WERI-Rb-1 (cell line): Measurements from ENCODE around the gene ZBED4.

ENCODE experiments used
- DNase-seq: peaks from one replicate; pipeline ENCODE4 v3.0.0-alpha.2; 2020
- H3K27ac ChIP-seq: fragments of 250-450 bp; sonication (Bioruptor Pico); 2 replicates; pipeline ENCODE4 v1.5.1; 2020; ENCODE audit warnings: mild to moderate bottlenecking, moderate library complexity
- H3K27me3 ChIP-seq: fragments of 250-450 bp; sonication (Bioruptor Pico); 2 replicates; pipeline ENCODE4 v1.5.1; 2021; ENCODE audit warnings: mild to moderate bottlenecking, low read depth, moderate library complexity; ENCODE audit not compliant: insufficient read depth, severe bottlenecking
- H3K36me3 ChIP-seq: fragments of 250-450 bp; sonication (Bioruptor Pico); 2 replicates; pipeline ENCODE4 v1.5.1; 2020; ENCODE audit warnings: mild to moderate bottlenecking, moderate library complexity
- H3K4me3 ChIP-seq: 2 replicates; pipeline ENCODE4 v1.5.1; 2011; ENCODE audit warnings: low read depth, mild to moderate bottlenecking, control low read depth, low read length
- H3K9me3 ChIP-seq: fragments of 250-450 bp; sonication (Bioruptor Pico); 2 replicates; pipeline ENCODE4 v1.5.1; 2021; ENCODE audit warnings: mild to moderate bottlenecking, moderate library complexity; ENCODE audit not compliant: severe bottlenecking
- TF ChIP-seq, protein P1 (sequence below): IDR thresholded peaks from 2 replicates; pipeline ENCODE4 v1.5.1; 2011; ENCODE audit warnings: low read depth, mild to moderate bottlenecking, control low read depth, inconsistent platforms, low read length

The ZBED4 gene

DNA sequence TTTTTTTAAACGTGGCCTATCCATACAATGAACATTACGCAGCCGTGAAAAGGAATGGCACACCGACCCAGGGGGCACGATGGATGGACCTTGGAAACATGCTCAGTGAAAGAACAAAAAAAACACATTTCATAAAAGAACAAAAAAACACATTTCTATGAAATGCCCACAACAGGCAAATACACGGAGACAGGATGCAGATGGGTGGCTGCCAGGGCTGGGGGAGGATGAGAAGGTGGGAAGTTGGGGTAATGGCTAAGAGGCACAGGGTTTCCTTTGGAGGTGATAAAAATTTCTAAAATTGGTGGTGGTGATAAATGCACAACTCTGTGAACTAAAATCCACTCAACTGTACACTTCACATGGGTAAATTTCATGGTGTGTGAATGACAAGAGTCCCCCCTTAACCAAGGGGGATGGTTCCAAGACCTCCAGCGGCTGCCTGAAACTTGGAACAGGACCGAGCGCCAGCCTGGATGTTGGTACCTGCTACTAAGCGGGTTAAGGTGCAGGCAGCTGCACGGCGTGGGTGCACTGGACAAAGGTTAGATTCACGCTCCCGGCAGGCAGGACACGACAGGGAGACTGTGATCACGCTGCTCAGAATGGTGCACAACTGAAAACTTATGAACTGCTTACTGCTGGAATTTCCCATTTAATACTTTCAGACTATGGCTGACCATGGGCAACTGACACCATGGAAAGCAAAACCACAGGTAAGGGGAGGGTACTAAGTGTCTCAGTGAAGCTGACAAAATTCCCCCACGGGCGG, 42.4 kb upstream of the ZBED4 start:
- H3K36me3 ChIP-seq, result peaks cover 52% of the 10 kb centered on the region
- no peak overlapping the region for H3K4me3 ChIP-seq
- no peaks in the 10 kb centered on the region for H3K9me3 ChIP-seq
- DNase-seq, result no peak
- TF ChIP-seq, protein P1, sequence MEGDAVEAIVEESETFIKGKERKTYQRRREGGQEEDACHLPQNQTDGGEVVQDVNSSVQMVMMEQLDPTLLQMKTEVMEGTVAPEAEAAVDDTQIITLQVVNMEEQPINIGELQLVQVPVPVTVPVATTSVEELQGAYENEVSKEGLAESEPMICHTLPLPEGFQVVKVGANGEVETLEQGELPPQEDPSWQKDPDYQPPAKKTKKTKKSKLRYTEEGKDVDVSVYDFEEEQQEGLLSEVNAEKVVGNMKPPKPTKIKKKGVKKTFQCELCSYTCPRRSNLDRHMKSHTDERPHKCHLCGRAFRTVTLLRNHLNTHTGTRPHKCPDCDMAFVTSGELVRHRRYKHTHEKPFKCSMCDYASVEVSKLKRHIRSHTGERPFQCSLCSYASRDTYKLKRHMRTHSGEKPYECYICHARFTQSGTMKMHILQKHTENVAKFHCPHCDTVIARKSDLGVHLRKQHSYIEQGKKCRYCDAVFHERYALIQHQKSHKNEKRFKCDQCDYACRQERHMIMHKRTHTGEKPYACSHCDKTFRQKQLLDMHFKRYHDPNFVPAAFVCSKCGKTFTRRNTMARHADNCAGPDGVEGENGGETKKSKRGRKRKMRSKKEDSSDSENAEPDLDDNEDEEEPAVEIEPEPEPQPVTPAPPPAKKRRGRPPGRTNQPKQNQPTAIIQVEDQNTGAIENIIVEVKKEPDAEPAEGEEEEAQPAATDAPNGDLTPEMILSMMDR, result no peak
- no peaks in the 10 kb centered on the region for H3K27me3 ChIP-seq
- H3K27ac ChIP-seq, result no peak overlapping the region

DNA sequence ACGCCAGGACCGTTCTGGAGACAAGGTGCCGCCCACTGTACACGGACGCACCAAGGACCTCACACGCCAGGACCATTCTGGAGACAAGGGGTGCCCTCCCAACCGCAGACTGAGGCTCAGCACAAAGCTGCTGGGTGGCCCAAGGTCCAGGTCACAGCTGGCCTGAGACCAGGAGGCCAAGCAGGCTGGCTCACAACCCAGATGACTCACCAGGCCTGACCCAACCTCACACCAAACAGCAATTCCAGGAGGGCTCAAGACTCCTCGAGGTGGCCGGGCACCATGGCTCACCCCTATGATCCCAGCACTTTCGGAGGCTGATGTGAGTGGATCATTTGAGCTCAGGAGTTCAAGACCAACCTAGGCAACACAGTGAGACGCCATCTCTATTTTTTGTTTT, 40.8 kb upstream of the ZBED4 start:
- H3K36me3 ChIP-seq, result peaks cover 66% of the 10 kb centered on the region
- no peak for DNase-seq

DNA sequence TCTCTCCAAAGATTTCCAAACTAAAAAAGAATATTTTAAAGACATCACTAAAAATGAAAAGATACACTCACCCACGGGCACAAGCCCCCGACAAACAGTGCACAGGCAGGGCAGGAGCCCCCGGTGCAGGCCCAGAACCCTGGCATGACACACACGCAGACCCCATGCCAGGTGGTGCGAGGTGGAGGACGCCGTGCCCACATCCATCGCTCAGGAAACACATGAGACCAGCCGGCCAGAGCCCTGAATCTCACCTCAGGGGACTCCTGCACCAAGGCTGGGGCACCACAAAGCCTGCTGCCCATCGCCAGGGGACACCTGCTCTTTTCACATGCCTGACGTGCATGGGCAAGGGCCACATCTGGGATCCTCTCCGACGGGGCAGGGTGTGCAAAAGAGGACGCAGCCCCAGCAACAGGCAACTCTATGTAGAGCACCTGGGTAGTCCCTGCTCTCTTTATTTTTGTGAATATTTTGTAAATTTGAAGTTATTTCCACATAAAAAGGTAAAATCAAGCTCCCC, 39.4 kb upstream of the ZBED4 start:
- H3K27ac ChIP-seq, result no peak overlapping the region
- TF ChIP-seq, protein P1, result no peak
- H3K36me3 ChIP-seq, result peaks cover 77% of the 10 kb centered on the region
- DNase-seq, result no peak
- H3K9me3 ChIP-seq, result no peaks in the 10 kb centered on the region
- H3K4me3 ChIP-seq, result no peak overlapping the region
- no peaks in the 10 kb centered on the region for H3K27me3 ChIP-seq

More for the DNA sequence above, 40.8 kb upstream of the ZBED4 start:
- H3K9me3 ChIP-seq, result no peaks in the 10 kb centered on the region
- no peak overlapping the region for H3K4me3 ChIP-seq
- no peak overlapping the region for H3K27ac ChIP-seq
- no peaks in the 10 kb centered on the region for H3K27me3 ChIP-seq
- TF ChIP-seq, protein P1, result no peak

DNA sequence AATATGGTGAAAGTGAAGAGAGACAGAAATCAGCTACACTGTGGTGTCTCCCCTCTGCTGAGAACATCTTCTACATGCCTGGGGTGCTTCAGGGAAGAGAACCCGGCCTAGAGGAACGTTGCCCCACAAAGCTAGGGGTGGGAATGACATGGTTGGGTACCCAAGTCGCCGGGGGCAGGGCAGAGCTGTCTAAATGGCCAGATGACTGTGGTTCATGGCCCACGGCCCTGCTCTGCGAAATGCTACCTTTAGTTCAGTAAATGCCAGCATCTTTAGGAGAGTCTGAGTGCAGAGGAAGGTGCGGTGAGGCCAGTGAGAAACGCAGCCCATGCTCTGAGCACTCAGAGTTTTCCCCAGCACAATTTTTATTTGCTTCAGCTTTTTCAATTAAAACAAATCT, 38.8 kb upstream of the ZBED4 start:
- no peak for DNase-seq
- H3K4me3 ChIP-seq, result no peak overlapping the region
- peaks cover 80% of the 10 kb centered on the region for H3K36me3 ChIP-seq
- H3K27ac ChIP-seq, result no peak overlapping the region
- no peaks in the 10 kb centered on the region for H3K27me3 ChIP-seq
- H3K9me3 ChIP-seq, result no peaks in the 10 kb centered on the region
- TF ChIP-seq, protein P1, result no peak

DNA sequence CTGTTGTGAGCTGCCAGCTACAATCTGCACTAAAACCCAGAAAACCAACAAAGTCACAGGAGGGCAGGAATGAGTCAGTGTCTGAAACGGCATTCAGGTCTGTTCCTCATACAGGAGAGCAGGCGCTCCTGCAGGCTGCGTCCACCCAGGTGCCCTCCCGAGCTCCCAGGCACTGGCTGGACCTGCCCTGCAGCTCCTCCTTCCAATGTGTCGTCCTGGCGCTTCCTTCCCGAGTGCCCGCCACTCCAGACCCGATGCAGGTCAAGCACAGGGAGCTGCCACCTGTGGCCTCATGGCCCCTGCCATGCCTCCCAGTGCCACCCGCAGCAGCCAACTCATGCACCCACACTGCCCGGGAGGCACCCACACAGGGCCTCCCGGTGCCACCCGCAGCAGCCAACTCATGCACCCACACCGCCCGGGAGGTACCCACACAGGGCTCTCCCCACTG, 38.0 kb upstream of the ZBED4 start:
- Histone ChIP-seq H3K36me3 (peaks cover 86% of the 10 kb centered on the region), H3K9me3 (no peaks in the 10 kb centered on the region), H3K27ac (no peak overlapping the region), H3K4me3 (no peak overlapping the region), H3K27me3 (no peaks in the 10 kb centered on the region)
- DNase-seq, result no peak
- TF ChIP-seq, protein P1, result no peak
